HepG2 (cell line): Measurements from ENCODE around the gene CRIP1. TPM values are rescaled to one million over a fixed set of nuclear protein-coding genes. Genes with fewer than 3 reads are reported as not detected.

ENCODE experiments used
- ATM ChIP-seq: fragments of 450-650 bp; IDR thresholded peaks from 2 replicates; pipeline ENCODE4 v1.7.1; 2017; ENCODE audit warnings: mild to moderate bottlenecking, borderline replicate concordance
- BATF2 ChIP-seq: sonication (generic); formaldehyde crosslinking; IDR thresholded peaks from 2 replicates; pipeline ENCODE4 v1.8.0; 2022; ENCODE audit warnings: mild to moderate bottlenecking, missing genetic modification reagents, moderate library complexity
- CBX2 ChIP-seq, 2 experiments: fragments of 200-600 bp in 1 of 2; sonication (generic); formaldehyde crosslinking in 1 of 2; IDR thresholded peaks; 2 replicates each; pipeline versions ENCODE4 v1.7.0 to v1.8.1; 2018 to 2022; ENCODE audit warnings: low read depth in 2 of 2, low read length in 1 of 2, mild to moderate bottlenecking in 1 of 2, missing genetic modification reagents in 1 of 2
- CCDC6 ChIP-seq: sonication (generic); formaldehyde crosslinking; IDR thresholded peaks from 2 replicates; pipeline ENCODE4 v1.8.1; 2022; ENCODE audit warnings: mild to moderate bottlenecking, missing genetic modification reagents, moderate library complexity
- KMT2B ChIP-seq: IDR thresholded peaks from 2 replicates; pipeline ENCODE4 v1.6.1; 2016; ENCODE audit warnings: missing genetic modification reagents, missing compliant biosample characterization
- LRRFIP1 ChIP-seq: sonication (generic); formaldehyde crosslinking; conservative IDR thresholded peaks from 2 replicates; pipeline ENCODE4 v1.4.0; 2020; ENCODE audit warnings: missing genetic modification reagents
- MIER2 ChIP-seq: IDR thresholded peaks from 2 replicates; pipeline ENCODE4 v1.6.1; 2016; ENCODE audit warnings: missing biosample characterization, missing genetic modification reagents
- MXD3 ChIP-seq: IDR thresholded peaks from 2 replicates; pipeline ENCODE4 v1.6.1; 2016; ENCODE audit warnings: mild to moderate bottlenecking, missing biosample characterization, missing genetic modification reagents
- SIN3B ChIP-seq: fragments of 150-350 bp; IDR thresholded peaks from 2 replicates; pipeline ENCODE4 v1.6.1; 2014; ENCODE audit warnings: low read length
- SP5 ChIP-seq: IDR thresholded peaks from 2 replicates; pipeline ENCODE4 v1.6.1; 2016; ENCODE audit warnings: low read depth, borderline replicate concordance
- SRSF4 ChIP-seq: fragments of 200-400 bp; formaldehyde crosslinking; IDR thresholded peaks from one replicate; pipeline ENCODE4 v1.6.1; 2018; ENCODE audit warnings: mild to moderate bottlenecking, low read depth, low read length, moderate library complexity; ENCODE audit not compliant: poor library complexity, severe bottlenecking
- TBL1XR1 ChIP-seq: fragments of 150-350 bp; IDR thresholded peaks from 2 replicates; pipeline ENCODE4 v1.6.1; 2014; ENCODE audit warnings: borderline replicate concordance, low read length; ENCODE audit not compliant: partially characterized antibody
- TFAP4 ChIP-seq: sonication (generic); IDR thresholded peaks from 2 replicates; pipeline ENCODE4 v1.6.1; 2016; ENCODE audit warnings: low read depth, borderline replicate concordance
- ZBTB34 ChIP-seq: sonication (generic); formaldehyde crosslinking; IDR thresholded peaks from 2 replicates; pipeline ENCODE4 v1.8.0; 2022; ENCODE audit warnings: mild to moderate bottlenecking, missing genetic modification reagents
- ZNF251 ChIP-seq: sonication (generic); formaldehyde crosslinking; IDR thresholded peaks from 2 replicates; pipeline ENCODE4 v1.9.0; 2021; ENCODE audit warnings: mild to moderate bottlenecking, missing genetic modification reagents
- ZNF30 ChIP-seq: sonication (generic); formaldehyde crosslinking; IDR thresholded peaks from 2 replicates; pipeline ENCODE4 v1.5.0; 2020; ENCODE audit warnings: mild to moderate bottlenecking, missing genetic modification reagents
- ZNF414 ChIP-seq: sonication (generic); formaldehyde crosslinking; IDR thresholded peaks from 2 replicates; pipeline ENCODE4 v1.5.0; 2020; ENCODE audit warnings: missing genetic modification reagents
- ZNF468 ChIP-seq: sonication (generic); formaldehyde crosslinking; IDR thresholded peaks from 2 replicates; pipeline ENCODE4 v1.8.0; 2022; ENCODE audit warnings: mild to moderate bottlenecking, moderate library complexity, missing genetic modification reagents
- ZNF562 ChIP-seq: sonication (generic); formaldehyde crosslinking; IDR thresholded peaks from 2 replicates; pipeline ENCODE4 v1.8.0; 2022; ENCODE audit warnings: missing genetic modification reagents, borderline replicate concordance
- ZNF563 ChIP-seq: sonication (generic); formaldehyde crosslinking; IDR thresholded peaks from 2 replicates; pipeline ENCODE4 v1.8.0; 2022; ENCODE audit warnings: mild to moderate bottlenecking, moderate library complexity, missing genetic modification reagents
- ZNF670 ChIP-seq: sonication (generic); formaldehyde crosslinking; IDR thresholded peaks from 2 replicates; pipeline ENCODE4 v1.8.0; 2022; ENCODE audit warnings: mild to moderate bottlenecking, missing genetic modification reagents, borderline replicate concordance
- ZNF781 ChIP-seq: sonication (generic); formaldehyde crosslinking; IDR thresholded peaks from 2 replicates; pipeline ENCODE4 v1.5.1; 2020; ENCODE audit warnings: borderline replicate concordance, mild to moderate bottlenecking, missing genetic modification reagents; ENCODE audit errors: not compliant biosample characterization
- polyA plus RNA-seq, 8 experiments: library from polyadenylated mRNA; depleted of rRNA in 3 of 8; stranded (reverse) in 7 of 8; unstranded in 1 of 8; fragments of >200 nt; fragmentation: Illumina TruSeq in 4 of 8; extraction: Trizol in 4 of 8; gene quantifications; 2 replicates each; pipeline versions ENCODE4 v1.2.1 to v1.2.3, GENCODE V29; 2011 to 2016; ENCODE audit warnings: low read depth in 4 of 8, missing spikeins in 1 of 8, mixed read lengths in 1 of 8; ENCODE audit not compliant: insufficient read depth in 1 of 8
- total RNA-seq, 5 experiments: library from RNA; depleted of rRNA; stranded (reverse); fragments of >200 nt; fragmentation: Illumina TruSeq; extraction: Trizol; gene quantifications; 2 replicates each; pipeline ENCODE4 v1.2.3, GENCODE V29; 2016; ENCODE audit warnings: low read depth in 1 of 5

CRIP1 gene
- total and polyA plus RNA-seq, 2 of the 13 experiments (the other 11 are each of a cell fraction or from before 2014, with no cell fraction given), result 53.9 to 59.5 TPM

- peak; percentile 95 for TF ChIP-seq ZNF414 (CRISPR knock-in tag)
- TF ChIP-seq ZNF251 (CRISPR knock-in tag), result no peak
- TF ChIP-seq TBL1XR1, result no peak
- TF ChIP-seq ZBTB34 (CRISPR knock-in tag), result peak; percentile 75
- peak; percentile 16; the same call in 1 of the 2 replicates for TF ChIP-seq SP5 (CRISPR knock-in tag)
- TF ChIP-seq MIER2 (CRISPR knock-in tag), result no peak
- no peak for TF ChIP-seq ZNF562
- TF ChIP-seq BATF2, result peak; percentile 71; the same call in 1 of the 2 replicates
- no peak; the same call in 1 of the 2 replicates for TF ChIP-seq CBX2 (IDR thresholded peaks at IDR 0.05; ENCODE audit: low read depth, low read length)
- no peak; the same call in 1 of the 2 replicates for TF ChIP-seq CBX2 (CRISPR knock-in tag; IDR thresholded peaks at IDR 0.05; ENCODE audit: low read depth)
- no peak for TF ChIP-seq ZNF781 (CRISPR knock-in tag)
- TF ChIP-seq ZNF30 (CRISPR knock-in tag), result no peak
- 0 out of 2 replicates have a peak, but pooled peaks have one; percentile 50 for TF ChIP-seq MXD3
- TF ChIP-seq LRRFIP1, result no peak
- peak; percentile 39; the same call in 1 of the 2 replicates for TF ChIP-seq CCDC6 (CRISPR knock-in tag)
- 0 out of 2 replicates have a peak, but pooled peaks have one; percentile 91 for TF ChIP-seq SIN3B
- peak; percentile 90; the same call in 1 of the 2 replicates for TF ChIP-seq ZNF670 (CRISPR knock-in tag)
- 0 out of 2 replicates have a peak, but pooled peaks have one; percentile 13 for TF ChIP-seq ZNF563
- TF ChIP-seq KMT2B (CRISPR knock-in tag), result peak; percentile 61
- TF ChIP-seq ATM, result no peak
- TF ChIP-seq SRSF4, result no peak
- no peak for TF ChIP-seq ZNF468 (CRISPR knock-in tag)
- TF ChIP-seq TFAP4, result no peak
Observed at GRCh38 chr14:105490572-105491365, 4.1 kb downstream of the CRIP1 start, which contains the start of gene TEDC1 (continued).
